IMR-90 (cell line): ENCODE measurements around the gene UBXN11. TPM values are rescaled to one million over a fixed set of nuclear protein-coding genes. Genes with fewer than 3 reads are reported as not detected.

Experiments
- ATAC-seq: fragments of 200-7000 bp; cut with Tn5 transposase; 2 replicates; pipeline ENCODE4 v1.9.1; 2020; ENCODE audit warnings: low read depth, mild to moderate bottlenecking, moderate library complexity
- BruUV-seq: library from RNA; stranded (reverse); fragments of 400-500 nt; replicated peaks from 2 replicates; lab custom pipeline; 2021; lab: Mats Ljungman, UMichigan
- CTCF ChIA-PET: fragments of 300-600 bp; formaldehyde crosslinking; extraction: SDS; loops from one replicate; lab custom pipeline; 2021; ENCODE audit warnings: antibody characterized with exemption; lab: Yijun Ruan, JAX
- POLR2A ChIA-PET: fragments of 300-600 bp; sonication (Branson Sonifier 250); formaldehyde crosslinking; loops from one replicate; lab custom pipeline; 2022; ENCODE audit warnings: antibody characterized with exemption; ENCODE audit not compliant: unreplicated experiment; lab: Charles Lee
- DNase-seq: peaks from one replicate; pipeline ENCODE4 v3.0.0; 2013
- H2AFZ ChIP-seq: replicated peaks from 2 replicates; pipeline ENCODE3; 2013; ENCODE audit warnings: low read length, mild to moderate bottlenecking; ENCODE audit not compliant: poor library complexity
- H2AK5ac ChIP-seq: 2 replicates; pipeline ENCODE4 v1.6.1; 2013; ENCODE audit warnings: low read depth, low read length, inconsistent platforms
- H2AK9ac ChIP-seq: replicated peaks from 2 replicates; pipeline ENCODE3; 2013; ENCODE audit warnings: mild to moderate bottlenecking, low read depth, low read length, moderate library complexity; ENCODE audit not compliant: poor library complexity
- H2BK120ac ChIP-seq: 2 replicates; pipeline ENCODE4 v1.6.1; 2013; ENCODE audit warnings: low read depth, low read length, inconsistent platforms
- H2BK15ac ChIP-seq: 3 replicates; pipeline ENCODE4 v1.6.1; 2013; ENCODE audit warnings: low read depth, low read length, inconsistent platforms
- H2BK20ac ChIP-seq: 2 replicates; pipeline ENCODE4 v1.6.1; 2013; ENCODE audit warnings: low read depth, mild to moderate bottlenecking, inconsistent platforms, low read length, moderate library complexity
- H2BK5ac ChIP-seq: 2 replicates; pipeline ENCODE4 v1.6.1; 2013; ENCODE audit warnings: mild to moderate bottlenecking, low read depth, low read length, inconsistent platforms; ENCODE audit not compliant: poor library complexity, severe bottlenecking
- H3K14ac ChIP-seq: replicated peaks from 2 replicates; pipeline ENCODE4 v1.6.1; 2013; ENCODE audit warnings: low read depth, low read length, inconsistent platforms
- H3K18ac ChIP-seq: 2 replicates; pipeline ENCODE4 v1.6.1; 2013; ENCODE audit warnings: low read depth, low read length, control low read depth
- H3K23ac ChIP-seq: 2 replicates; pipeline ENCODE4 v1.6.1; 2013; ENCODE audit warnings: low read depth, low read length, inconsistent platforms
- H3K27ac ChIP-seq: 2 replicates; pipeline ENCODE4 v1.5.1; 2013; ENCODE audit warnings: mild to moderate bottlenecking, control low read depth, low read length; ENCODE audit not compliant: insufficient read depth
- H3K27me3 ChIP-seq: 2 replicates; pipeline ENCODE4 v1.6.1; 2013; ENCODE audit warnings: low read length; ENCODE audit not compliant: control insufficient read depth, insufficient read depth
- H3K36me3 ChIP-seq: 2 replicates; pipeline ENCODE4 v1.6.1; 2013; ENCODE audit warnings: low read length, mixed read lengths; ENCODE audit not compliant: control insufficient read depth, insufficient read depth
- H3K4ac ChIP-seq: 2 replicates; pipeline ENCODE4 v1.6.1; 2013; ENCODE audit warnings: low read depth, low read length, inconsistent platforms
- H3K4me1 ChIP-seq: 2 replicates; pipeline ENCODE4 v1.6.1; 2013; ENCODE audit warnings: low read length, mixed read lengths; ENCODE audit not compliant: control insufficient read depth, insufficient read depth
- H3K4me2 ChIP-seq: 2 replicates; pipeline ENCODE4 v1.6.1; 2013; ENCODE audit warnings: low read depth, mild to moderate bottlenecking, control low read depth, low read length, moderate library complexity
- H3K4me3 ChIP-seq: 2 replicates; pipeline ENCODE4 v1.5.1; 2013; ENCODE audit warnings: low read depth, mild to moderate bottlenecking, control low read depth, low read length, moderate library complexity; ENCODE audit not compliant: insufficient read depth
- H3K56ac ChIP-seq: 2 replicates; pipeline ENCODE4 v1.6.1; 2013; ENCODE audit warnings: low read length, inconsistent platforms; ENCODE audit not compliant: insufficient read depth; ENCODE audit errors: extremely low read depth
- H3K79me1 ChIP-seq, 2 experiments: 2 replicates each; pipeline ENCODE4 v1.6.1; 2013; ENCODE audit warnings: low read length in 2 of 2, inconsistent platforms in 1 of 2, low read depth in 1 of 2
- H3K9ac ChIP-seq: 2 replicates; pipeline ENCODE4 v1.6.1; 2013; ENCODE audit warnings: low read depth, low read length, control low read depth
- H3K9me1 ChIP-seq: 2 replicates; pipeline ENCODE4 v1.6.1; 2013; ENCODE audit warnings: low read length, inconsistent platforms; ENCODE audit not compliant: insufficient read depth
- H3K9me3 ChIP-seq: 2 replicates; pipeline ENCODE4 v1.6.1; 2013; ENCODE audit warnings: low read length; ENCODE audit not compliant: control insufficient read depth, insufficient read depth
- H4K20me1 ChIP-seq: 2 replicates; pipeline ENCODE4 v1.6.1; 2013; ENCODE audit warnings: low read length, inconsistent platforms; ENCODE audit not compliant: insufficient read depth
- H4K5ac ChIP-seq: 2 replicates; pipeline ENCODE4 v1.6.1; 2013; ENCODE audit warnings: mild to moderate bottlenecking, low read depth, low read length, control low read depth
- H4K8ac ChIP-seq, 2 experiments: 2 replicates each; pipeline ENCODE4 v1.6.1; 2013; ENCODE audit warnings: low read depth in 2 of 2, low read length in 2 of 2, control low read depth in 1 of 2, inconsistent platforms in 1 of 2
- H4K91ac ChIP-seq: 2 replicates; pipeline ENCODE4 v1.6.1; 2013; ENCODE audit warnings: low read depth, low read length, inconsistent platforms; ENCODE audit not compliant: insufficient read depth
- BHLHE40 ChIP-seq: fragments of 150-350 bp; IDR thresholded peaks from 2 replicates; pipeline ENCODE4 v1.6.1; 2016; ENCODE audit warnings: mild to moderate bottlenecking, low read depth, low read length
- CTCF ChIP-seq: conservative IDR thresholded peaks from 2 replicates; pipeline ENCODE4 v1.5.1; 2012; ENCODE audit warnings: mild to moderate bottlenecking, low read depth, low read length, improper control_type of control experiment
- ELK1 ChIP-seq: fragments of 150-350 bp; IDR thresholded peaks from 2 replicates; pipeline ENCODE4 v1.6.1; 2016; ENCODE audit warnings: low read depth, mild to moderate bottlenecking, low read length, moderate library complexity, borderline replicate concordance
- FOS ChIP-seq: fragments of 150-350 bp; IDR thresholded peaks from 2 replicates; pipeline ENCODE4 v1.6.1; 2016; ENCODE audit warnings: low read depth, low read length
- MAFK ChIP-seq: IDR thresholded peaks from 2 replicates; pipeline ENCODE4 v1.6.1; 2012; ENCODE audit warnings: low read depth, low read length, improper control_type of control experiment
- MXI1 ChIP-seq: IDR thresholded peaks from 2 replicates; pipeline ENCODE4 v1.6.1; 2012; ENCODE audit warnings: low read depth, mild to moderate bottlenecking, low read length, moderate library complexity, borderline replicate concordance
- RAD21 ChIP-seq: IDR thresholded peaks from 2 replicates; pipeline ENCODE4 v1.6.1; 2012; ENCODE audit warnings: low read length, improper control_type of control experiment
- USF2 ChIP-seq: fragments of 150-350 bp; IDR thresholded peaks from 2 replicates; pipeline ENCODE4 v1.6.1; 2017; ENCODE audit warnings: mild to moderate bottlenecking, antibody characterized with exemption, low read length, low read depth
- WGBS, 2 experiments: methylation state at CpG; one replicate each; pipeline versions ENCODE4 v1.1.5 to v1.1.7; 2013; ENCODE audit warnings: missing lambda C conversion rate in 2 of 2; ENCODE audit not compliant: insufficient read length in 1 of 2; ENCODE audit errors: extremely low coverage in 2 of 2; 5-methylcytosine and 5-hydroxymethylcytosine counted together
- dilution Hi-C: fragments of 300-500 bp; cut with HindIII; formaldehyde crosslinking; loops from one replicate; pipeline ENCODE4 v1.14.3; 2018; ENCODE audit warnings: low sequenced_read_pairs; ENCODE audit not compliant: unreplicated experiment
- in situ Hi-C: fragments of 300-500 bp; cut with MboI; formaldehyde crosslinking; loops from 3 replicates; pipeline ENCODE4 v1.14.3; 2019; ENCODE audit warnings: low sequenced_read_pairs, inconsistent platforms, mixed read lengths
- intact Hi-C: fragments of 100-400 bp; cut with micrococcal nuclease; formaldehyde crosslinking; loops from 2 replicates; pipeline ENCODE4 v1.10.0; 2022
- polyA plus RNA-seq, 3 experiments: library from polyadenylated mRNA; depleted of rRNA; stranded (reverse); fragments of >200 nt; gene quantifications; 2 replicates each; pipeline ENCODE4 v1.2.3, GENCODE V29; 2012; ENCODE audit warnings: low replicate concordance in 1 of 3
- total RNA-seq: library from RNA; depleted of rRNA; stranded (reverse); fragments of >200 nt; gene quantifications from 2 replicates; pipeline ENCODE4 v1.2.3, GENCODE V29; 2012

Gene UBXN11
- total and polyA plus RNA-seq, 2 of the 4 experiments (the other 2 are of a cell fraction) = 5.2 to 17.0 TPM

GRCh38 chr1:26286064-26286416, 20.4 kb downstream of the UBXN11 start:
- Histone ChIP-seq H3K36me3 (peaks cover 18% of the 10 kb centered on the region), H3K9me3 (no peaks in the 10 kb centered on the region), H3K79me1 (peaks cover 20 to 56% of the 10 kb centered on the region in 2 experiments), H3K4me2 (no peak overlapping the region), H3K27me3 (no peaks in the 10 kb centered on the region), H3K4me1 (peaks cover 39% of the 10 kb centered on the region), H3K56ac (no peak overlapping the region), H2BK5ac (no peak overlapping the region), H2BK15ac (peak overlapping the region; percentile 48; the same call in 1 of the 3 replicates), H4K20me1 (peaks cover 27% of the 10 kb centered on the region), H3K4me3 (no peak overlapping the region), H2BK120ac (no peak overlapping the region; the same call in 1 of the 2 replicates), H3K27ac (no peak overlapping the region), H3K23ac (no peak overlapping the region; the same call in 1 of the 2 replicates), H3K9ac (no peak overlapping the region), H4K5ac (no peak overlapping the region), H3K4ac (0 out of 2 replicates have a peak overlapping the region, but pooled peaks have one; percentile 10), H2AFZ (no peak overlapping the region), H2AK5ac (no peak overlapping the region; the same call in 1 of the 2 replicates), H3K9me1 (peaks cover 38% of the 10 kb centered on the region), H3K14ac (no peak overlapping the region), H2AK9ac (no peak overlapping the region), H4K8ac (no peak overlapping the region; a peak in 1 of 4 replicates), H4K91ac (no peak overlapping the region), H3K18ac (no peak overlapping the region), H2BK20ac (0 out of 2 replicates have a peak overlapping the region, but pooled peaks have one; percentile 62)
- in situ Hi-C loops = no loop called here
- POLR2A ChIA-PET = no interaction called here
- DNase-seq (no peak), ATAC-seq (no peak)
- CTCF ChIA-PET = interaction anchor here (0.6 to 1.5 kb wide), 4 partner anchors 10 to 1915 kb away, joined by 3 to 4 read pairs (median 4); no protein-coding TSS in a partner anchor
- TF ChIP-seq ELK1 = no peak
- no peak for TF ChIP-seq BHLHE40
- no peak for TF ChIP-seq MXI1
- no peak for TF ChIP-seq USF2
- TF ChIP-seq CTCF = no peak
- no peak for TF ChIP-seq FOS
- no peak for TF ChIP-seq RAD21
- no peak for TF ChIP-seq MAFK
- no TSS peak for BruUV-seq
- intact Hi-C loops = no loop called here
- WGBS, 2 experiments = 91% methylated on average over 1 of the region's 2 CpGs; no CpG with 5 or more reads in 1 of the 2 experiments
- dilution Hi-C loops = no loop called here
